Measurements from ENCODE around the gene TSPAN31. TPM values are rescaled to one million over a fixed set of nuclear protein-coding genes. Genes with fewer than 3 reads are reported as not detected.

Gene TSPAN31
- total RNA-seq, 1 donor from 2014 or later, result 39.9 TPM

DNA sequence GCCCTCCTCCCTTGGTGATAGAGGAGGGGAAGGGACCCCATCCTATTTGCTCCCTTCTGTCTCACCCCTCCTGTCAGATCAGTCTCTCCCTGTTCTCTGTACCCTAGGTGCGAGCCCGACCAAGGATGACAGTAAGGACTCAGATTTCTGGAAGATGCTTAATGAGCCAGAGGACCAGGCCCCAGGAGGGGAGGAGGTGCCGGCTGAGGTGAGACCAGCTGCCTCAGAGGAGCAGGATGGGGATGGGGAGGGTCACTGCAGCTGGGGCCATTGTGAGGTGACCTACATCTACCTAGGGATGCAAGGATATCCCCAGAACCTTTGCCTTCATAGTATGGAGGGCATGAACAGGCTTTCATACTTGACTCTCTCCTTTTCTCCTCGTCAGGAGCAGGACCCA lies 28.5 kb upstream of the TSPAN31 start:
- ATAC-seq, result no peak
- DNase-seq, result no peak
- Histone ChIP-seq H3K36me3 (peaks cover 89% of the 10 kb centered on the region), H3K4me3 (no peak overlapping the region), H3K9me3 (no peaks in the 10 kb centered on the region), H3K27me3 (no peaks in the 10 kb centered on the region), H3K27ac (no peak overlapping the region), H3K4me1 (no peaks in the 10 kb centered on the region)
- TF ChIP-seq, protein P1, sequence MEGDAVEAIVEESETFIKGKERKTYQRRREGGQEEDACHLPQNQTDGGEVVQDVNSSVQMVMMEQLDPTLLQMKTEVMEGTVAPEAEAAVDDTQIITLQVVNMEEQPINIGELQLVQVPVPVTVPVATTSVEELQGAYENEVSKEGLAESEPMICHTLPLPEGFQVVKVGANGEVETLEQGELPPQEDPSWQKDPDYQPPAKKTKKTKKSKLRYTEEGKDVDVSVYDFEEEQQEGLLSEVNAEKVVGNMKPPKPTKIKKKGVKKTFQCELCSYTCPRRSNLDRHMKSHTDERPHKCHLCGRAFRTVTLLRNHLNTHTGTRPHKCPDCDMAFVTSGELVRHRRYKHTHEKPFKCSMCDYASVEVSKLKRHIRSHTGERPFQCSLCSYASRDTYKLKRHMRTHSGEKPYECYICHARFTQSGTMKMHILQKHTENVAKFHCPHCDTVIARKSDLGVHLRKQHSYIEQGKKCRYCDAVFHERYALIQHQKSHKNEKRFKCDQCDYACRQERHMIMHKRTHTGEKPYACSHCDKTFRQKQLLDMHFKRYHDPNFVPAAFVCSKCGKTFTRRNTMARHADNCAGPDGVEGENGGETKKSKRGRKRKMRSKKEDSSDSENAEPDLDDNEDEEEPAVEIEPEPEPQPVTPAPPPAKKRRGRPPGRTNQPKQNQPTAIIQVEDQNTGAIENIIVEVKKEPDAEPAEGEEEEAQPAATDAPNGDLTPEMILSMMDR (IDR thresholded peaks at IDR 0.05), result no peak
- intact Hi-C loops (cut with DNase I), result no loop called here

DNA sequence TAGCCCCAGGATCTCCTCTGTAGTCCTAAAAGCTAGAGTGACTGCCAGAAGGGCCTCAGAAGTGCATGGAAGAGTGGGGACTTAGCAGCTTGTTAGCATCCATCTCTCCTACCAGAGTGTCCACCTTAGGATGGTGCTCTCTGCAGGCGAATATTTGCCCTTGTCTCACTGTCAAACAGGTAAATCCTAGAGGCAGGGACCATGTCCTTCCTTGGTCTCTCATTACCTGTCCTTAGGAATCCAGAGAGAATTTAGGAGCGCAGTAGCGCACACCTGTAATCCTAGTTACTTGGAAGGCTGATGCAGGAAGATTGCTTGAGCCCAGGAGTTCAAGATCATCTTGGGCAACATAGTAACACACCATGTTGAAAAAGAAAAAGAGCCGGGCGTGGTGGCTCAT lies 27.7 kb upstream of the TSPAN31 start:
- H3K9me3 ChIP-seq, result no peaks in the 10 kb centered on the region
- H3K27ac ChIP-seq, result no peak overlapping the region
- no peak overlapping the region for H3K4me3 ChIP-seq
- DNase-seq (no peak), ATAC-seq (no peak)
- intact Hi-C loops (cut with DNase I), result no loop called here
- no peaks in the 10 kb centered on the region for H3K4me1 ChIP-seq
- no peaks in the 10 kb centered on the region for H3K27me3 ChIP-seq
- H3K36me3 ChIP-seq, result peaks cover 81% of the 10 kb centered on the region
- TF ChIP-seq, protein P1 (IDR thresholded peaks at IDR 0.05), result no peak

DNA sequence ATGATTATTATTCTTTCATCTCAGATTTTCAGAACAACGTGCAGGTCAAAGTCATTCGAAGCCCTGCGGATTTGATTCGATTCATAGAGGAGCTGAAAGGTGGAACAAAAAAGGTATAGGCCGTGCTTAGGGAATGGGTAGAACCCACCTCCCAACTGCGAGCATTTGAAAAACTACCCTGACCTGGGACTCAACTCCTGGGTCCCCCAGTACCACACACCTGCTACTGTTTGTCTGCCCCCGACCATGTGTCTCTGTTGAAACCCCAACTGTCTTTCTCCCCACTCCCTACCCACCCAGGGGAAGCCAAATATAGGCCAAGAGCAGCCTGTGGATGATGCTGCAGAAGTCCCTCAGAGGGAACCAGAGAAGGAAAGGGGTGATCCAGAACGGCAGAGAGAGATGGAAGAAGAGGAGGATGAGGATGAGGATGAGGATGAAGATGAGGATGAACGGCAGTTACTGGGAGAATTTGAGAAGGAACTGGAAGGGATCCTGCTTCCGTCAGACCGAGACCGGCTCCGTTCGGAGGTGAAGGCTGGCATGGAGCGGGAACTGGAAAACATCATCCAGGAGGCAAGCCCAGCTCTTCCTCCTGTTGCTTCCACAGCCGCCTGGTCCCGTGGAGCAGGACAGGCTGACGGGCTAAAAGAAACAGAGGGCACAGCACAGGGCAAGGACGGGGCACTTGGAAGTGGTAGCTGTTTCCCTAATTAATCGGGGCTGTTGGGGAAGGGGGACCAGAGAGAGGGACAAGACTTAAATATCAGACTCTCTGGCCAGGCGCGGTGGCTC lies 26.8 kb upstream of the TSPAN31 start:
- TF ChIP-seq, protein P1 (IDR thresholded peaks at IDR 0.05), result no peak
- no peak for ATAC-seq
- intact Hi-C loops (cut with DNase I), result no loop called here

DNA sequence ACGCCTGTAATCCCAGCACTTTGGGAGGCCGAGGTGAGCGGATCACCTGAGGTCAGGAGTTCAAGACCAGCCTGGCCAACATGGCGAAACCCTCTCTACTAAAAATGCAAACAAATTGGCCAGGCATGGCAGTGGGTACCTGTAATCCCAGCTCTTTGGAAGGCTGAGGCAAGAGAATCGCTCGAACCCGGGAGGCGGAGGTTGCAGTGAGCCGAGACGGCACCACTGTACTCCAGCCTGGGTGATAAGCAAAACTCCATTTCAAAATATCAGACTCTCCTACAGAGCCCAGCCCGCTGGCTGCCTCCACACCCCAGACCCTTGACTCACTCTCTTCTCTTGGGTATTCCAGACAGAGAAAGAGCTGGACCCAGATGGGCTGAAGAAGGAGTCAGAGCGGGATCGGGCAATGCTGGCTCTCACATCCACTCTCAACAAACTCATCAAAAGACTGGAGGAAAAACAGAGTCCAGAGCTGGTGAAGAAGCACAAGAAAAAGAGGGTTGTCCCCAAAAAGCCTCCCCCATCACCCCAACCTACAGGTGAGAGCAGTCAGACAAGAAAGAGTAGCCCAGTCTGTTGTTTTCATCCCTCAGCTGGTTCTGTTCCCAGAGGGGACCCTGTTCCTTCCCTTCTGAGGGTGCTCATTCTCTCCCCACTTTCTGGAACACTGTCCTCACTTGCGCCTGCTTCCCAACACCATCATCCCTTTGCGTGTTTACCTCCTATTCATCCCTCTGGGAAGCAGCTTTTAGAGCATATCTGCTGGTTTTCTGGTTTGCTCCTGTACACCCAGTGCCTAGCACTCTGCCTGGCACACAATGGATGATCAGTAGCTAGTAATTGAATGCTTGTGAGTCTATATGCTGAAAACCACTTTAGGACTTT lies 26.0 kb upstream of the TSPAN31 start:
- no peaks in the 10 kb centered on the region for H3K9me3 ChIP-seq
- H3K4me3 ChIP-seq, result no peak overlapping the region
- DNase-seq (no peak), ATAC-seq (no peak)
- no peaks in the 10 kb centered on the region for H3K27me3 ChIP-seq
- H3K36me3 ChIP-seq, result peaks cover 74% of the 10 kb centered on the region
- TF ChIP-seq, protein P1 (IDR thresholded peaks at IDR 0.05), result no peak
- intact Hi-C loops (cut with DNase I), result no loop called here
- H3K27ac ChIP-seq, result no peak overlapping the region
- no peaks in the 10 kb centered on the region for H3K4me1 ChIP-seq

More for the DNA sequence above, 26.8 kb upstream of the TSPAN31 start:
- DNase-seq, result no peak
- Histone ChIP-seq H3K4me3 (no peak overlapping the region), H3K9me3 (no peaks in the 10 kb centered on the region), H3K36me3 (peaks cover 76% of the 10 kb centered on the region), H3K4me1 (no peaks in the 10 kb centered on the region), H3K27ac (no peak overlapping the region), H3K27me3 (no peaks in the 10 kb centered on the region)

DNA sequence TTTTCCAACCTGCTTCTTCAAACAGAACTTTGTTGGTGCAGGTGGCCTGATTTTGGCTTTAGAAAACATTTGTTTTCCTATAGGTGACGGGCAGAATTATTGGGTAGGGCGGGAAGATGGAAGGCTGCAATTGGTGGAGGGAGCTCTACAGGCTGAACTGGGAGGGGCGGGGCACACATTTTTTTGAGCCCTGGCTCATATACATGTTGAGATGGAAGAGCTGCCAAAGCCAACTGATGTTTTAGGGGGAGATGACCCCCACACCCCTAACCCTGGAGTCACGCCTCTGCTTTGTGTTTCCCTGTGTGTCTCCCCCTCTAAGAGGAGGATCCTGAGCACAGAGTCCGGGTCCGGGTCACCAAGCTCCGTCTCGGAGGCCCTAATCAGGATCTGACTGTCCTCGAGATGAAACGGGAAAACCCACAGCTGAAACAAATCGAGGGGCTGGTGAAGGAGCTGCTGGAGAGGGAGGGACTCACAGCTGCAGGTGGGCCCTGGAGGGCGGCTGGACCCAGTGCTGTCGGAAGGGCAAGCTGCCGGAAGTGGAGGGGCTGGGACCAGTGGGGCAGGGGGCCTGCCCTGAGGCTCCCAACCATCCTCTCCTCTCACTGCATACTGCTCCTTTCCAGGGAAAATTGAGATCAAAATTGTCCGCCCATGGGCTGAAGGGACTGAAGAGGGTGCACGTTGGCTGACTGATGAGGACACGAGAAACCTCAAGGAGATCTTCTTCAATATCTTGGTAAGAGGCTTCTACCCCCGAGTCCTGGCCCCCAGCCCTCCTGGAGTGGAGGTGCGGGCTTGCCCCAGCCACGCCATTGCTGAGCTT lies 24.8 kb upstream of the TSPAN31 start:
- Histone ChIP-seq H3K4me1 (no peaks in the 10 kb centered on the region), H3K27me3 (no peaks in the 10 kb centered on the region), H3K27ac (no peak overlapping the region), H3K36me3 (peaks cover 63% of the 10 kb centered on the region), H3K4me3 (no peak overlapping the region), H3K9me3 (no peaks in the 10 kb centered on the region)
- intact Hi-C loops (cut with DNase I), result no loop called here
- ATAC-seq, result no peak
- TF ChIP-seq, protein P1 (IDR thresholded peaks at IDR 0.05), result no peak
- no peak for DNase-seq
